Smooth muscle cell (in vitro differentiated cells): Measurements from ENCODE around the gene CNTROB. TPM values are rescaled to one million over a fixed set of nuclear protein-coding genes. Genes with fewer than 3 reads are reported as not detected.

Source experiments
- DNase-seq: peaks from one replicate; lab custom pipeline; 2025; ENCODE audit not compliant: unreplicated experiment; lab: John Stamatoyannopoulos, UW
- H2AFZ ChIP-seq: fragments of 200-600 bp; sonication (generic); 2 replicates; pipeline ENCODE4 v1.6.0; 2016; ENCODE audit warnings: antibody characterized with exemption, low read depth, mild to moderate bottlenecking
- H3F3A ChIP-seq: fragments of 200-600 bp; sonication (generic); 2 replicates; pipeline ENCODE4 v1.6.0; 2017; ENCODE audit warnings: antibody characterized with exemption, low read depth
- H3K27ac ChIP-seq: fragments of 200-600 bp; sonication (generic); 2 replicates; pipeline ENCODE4 v1.5.1; 2016; ENCODE audit warnings: low read depth, mild to moderate bottlenecking
- H3K27me3 ChIP-seq: fragments of 200-600 bp; sonication (generic); 2 replicates; pipeline ENCODE4 v1.6.1; 2016; ENCODE audit warnings: low read depth, mild to moderate bottlenecking
- H3K36me3 ChIP-seq: fragments of 200-600 bp; sonication (generic); 2 replicates; pipeline ENCODE4 v1.5.1; 2016; ENCODE audit warnings: low read depth
- H3K4me1 ChIP-seq: fragments of 200-600 bp; sonication (generic); 2 replicates; pipeline ENCODE4 v1.5.1; 2016; ENCODE audit warnings: low read depth
- H3K4me2 ChIP-seq: fragments of 200-600 bp; sonication (generic); 2 replicates; pipeline ENCODE4 v1.6.0; 2016; ENCODE audit warnings: mild to moderate bottlenecking
- H3K4me3 ChIP-seq: fragments of 200-600 bp; sonication (generic); 2 replicates; pipeline ENCODE4 v1.5.1; 2016; ENCODE audit warnings: mild to moderate bottlenecking
- H3K79me2 ChIP-seq: fragments of 200-600 bp; sonication (generic); 2 replicates; pipeline ENCODE4 v1.6.0; 2016; ENCODE audit warnings: low read depth, mild to moderate bottlenecking
- H3K9ac ChIP-seq: fragments of 200-600 bp; sonication (generic); 2 replicates; pipeline ENCODE4 v1.6.0; 2016; ENCODE audit warnings: low read depth
- H3K9me3 ChIP-seq: fragments of 200-600 bp; sonication (generic); replicated peaks from 2 replicates; pipeline ENCODE4 v1.5.1; 2016; ENCODE audit warnings: low read depth
- H4K20me1 ChIP-seq: fragments of 200-600 bp; sonication (generic); 2 replicates; pipeline ENCODE4 v1.6.0; 2016; ENCODE audit warnings: low read depth
- WGBS: methylation state at CpG from one replicate; pipeline ENCODE4 v1.1.7; 2016; ENCODE audit warnings: low lambda C conversion rate; 5-methylcytosine and 5-hydroxymethylcytosine counted together
- polyA plus RNA-seq: library from polyadenylated mRNA; unstranded; fragments of >200 nt; fragmentation: Nextera tagmentation; extraction: Ambion mirVana; gene quantifications from 2 replicates; pipeline ENCODE4 v1.2.1, GENCODE V29; 2016
- total RNA-seq: library from RNA; depleted of rRNA; stranded (reverse); fragments of >200 nt; gene quantifications from 2 replicates; pipeline ENCODE4 v1.2.3, GENCODE V29; 2014
- TF ChIP-seq, protein P1 (sequence below): fragments of 200-600 bp; sonication (generic); IDR thresholded peaks from 2 replicates; pipeline ENCODE4 v1.5.1; 2017; ENCODE audit warnings: borderline replicate concordance, mild to moderate bottlenecking, antibody characterized with exemption; ENCODE audit not compliant: insufficient read depth, poor library complexity, severe bottlenecking

CNTROB gene
- total and polyA plus RNA-seq, 2 experiments from 2014 or later: 11.1 to 20.6 TPM

DNA sequence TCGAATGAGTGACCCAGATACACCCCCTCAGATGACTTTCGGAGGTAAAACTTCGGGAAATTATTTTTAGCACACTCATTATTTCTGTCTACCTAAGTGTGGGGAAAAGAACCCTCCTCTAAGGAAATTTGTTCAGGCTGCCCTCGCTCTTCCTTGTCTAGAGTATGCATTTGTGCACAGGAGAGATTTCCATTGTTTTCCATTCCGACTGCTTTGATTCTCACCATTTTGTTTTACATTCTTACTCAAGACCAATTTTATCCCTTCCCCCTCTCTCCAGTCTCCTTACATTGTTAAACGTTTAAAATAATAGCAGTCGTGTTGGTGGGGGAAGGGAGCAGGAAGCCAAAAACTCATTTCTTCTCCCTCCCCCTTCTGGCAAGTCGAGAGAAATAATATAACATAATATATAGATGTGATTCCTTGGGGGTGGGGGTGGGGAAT, 44.9 kb upstream of the CNTROB start:
- H3K36me3 ChIP-seq: no peaks in the 10 kb centered on the region
- H3K79me2 ChIP-seq: peaks cover 15% of the 10 kb centered on the region
- peak overlapping the region; percentile 65 for H3K9ac ChIP-seq
- no peak for DNase-seq
- peak overlapping the region; percentile 100 for H3K4me2 ChIP-seq
- peak overlapping the region; percentile 87 for H3K4me3 ChIP-seq
- WGBS: 5% methylated on average over 8 of the region's 8 CpGs
- H4K20me1 ChIP-seq: no peaks in the 10 kb centered on the region
- TF ChIP-seq, protein P1, sequence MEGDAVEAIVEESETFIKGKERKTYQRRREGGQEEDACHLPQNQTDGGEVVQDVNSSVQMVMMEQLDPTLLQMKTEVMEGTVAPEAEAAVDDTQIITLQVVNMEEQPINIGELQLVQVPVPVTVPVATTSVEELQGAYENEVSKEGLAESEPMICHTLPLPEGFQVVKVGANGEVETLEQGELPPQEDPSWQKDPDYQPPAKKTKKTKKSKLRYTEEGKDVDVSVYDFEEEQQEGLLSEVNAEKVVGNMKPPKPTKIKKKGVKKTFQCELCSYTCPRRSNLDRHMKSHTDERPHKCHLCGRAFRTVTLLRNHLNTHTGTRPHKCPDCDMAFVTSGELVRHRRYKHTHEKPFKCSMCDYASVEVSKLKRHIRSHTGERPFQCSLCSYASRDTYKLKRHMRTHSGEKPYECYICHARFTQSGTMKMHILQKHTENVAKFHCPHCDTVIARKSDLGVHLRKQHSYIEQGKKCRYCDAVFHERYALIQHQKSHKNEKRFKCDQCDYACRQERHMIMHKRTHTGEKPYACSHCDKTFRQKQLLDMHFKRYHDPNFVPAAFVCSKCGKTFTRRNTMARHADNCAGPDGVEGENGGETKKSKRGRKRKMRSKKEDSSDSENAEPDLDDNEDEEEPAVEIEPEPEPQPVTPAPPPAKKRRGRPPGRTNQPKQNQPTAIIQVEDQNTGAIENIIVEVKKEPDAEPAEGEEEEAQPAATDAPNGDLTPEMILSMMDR: no peak
- H3K9me3 ChIP-seq: no peaks in the 10 kb centered on the region
- no peaks in the 10 kb centered on the region for H3K27me3 ChIP-seq
- H3K4me1 ChIP-seq: peaks cover 51% of the 10 kb centered on the region
- peak overlapping the region; percentile 58 for H3K27ac ChIP-seq
- peaks cover 17% of the 10 kb centered on the region for H3F3A ChIP-seq
- H2AFZ ChIP-seq: peak overlapping the region; percentile 13

DNA sequence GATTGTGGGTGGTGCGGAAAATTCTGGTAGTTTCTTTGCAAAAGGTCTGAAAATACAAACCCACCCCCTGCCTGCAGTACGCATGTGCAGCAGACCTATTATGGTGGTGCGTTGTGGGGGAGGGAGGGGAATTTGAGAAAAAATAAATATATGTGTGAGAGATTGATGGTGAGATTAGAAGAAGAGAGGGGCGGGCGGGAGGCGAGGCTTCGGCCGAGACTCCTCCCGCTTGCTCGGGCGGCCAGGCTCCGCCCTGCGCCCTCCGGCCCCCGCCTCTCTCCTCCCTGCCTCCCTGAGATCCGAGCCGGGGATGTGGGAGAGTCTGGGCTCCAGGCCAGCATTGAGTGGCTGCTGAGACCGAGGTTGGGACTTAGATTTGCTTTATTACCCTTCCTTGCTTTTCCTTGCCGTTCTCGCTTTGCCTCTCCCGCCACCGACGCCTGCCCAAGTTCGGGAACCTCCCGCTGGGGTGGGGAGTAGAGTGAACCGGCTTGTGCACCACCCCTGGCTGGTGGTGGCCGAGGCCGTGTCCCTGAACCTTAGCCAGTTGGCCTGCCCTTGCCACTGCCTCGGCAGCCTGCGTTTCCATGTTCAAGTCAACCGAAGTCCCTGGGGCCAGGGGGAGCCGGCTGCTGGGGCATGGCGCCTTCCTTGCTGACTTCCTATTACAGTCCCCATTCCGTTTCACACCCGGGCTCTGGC, 44.4 kb upstream of the CNTROB start:
- Histone ChIP-seq H3K9ac (peak overlapping the region; percentile 60), H4K20me1 (no peaks in the 10 kb centered on the region), H2AFZ (peak overlapping the region; percentile 42), H3K36me3 (no peaks in the 10 kb centered on the region), H3K4me3 (peak overlapping the region; percentile 87), H3K4me2 (peak overlapping the region; percentile 100), H3K27me3 (no peaks in the 10 kb centered on the region), H3K27ac (peak overlapping the region; percentile 88), H3K79me2 (peaks cover 15% of the 10 kb centered on the region), H3K4me1 (peaks cover 51% of the 10 kb centered on the region), H3K9me3 (no peaks in the 10 kb centered on the region), H3F3A (peaks cover 17% of the 10 kb centered on the region)
- TF ChIP-seq, protein P1: no peak
- WGBS: under 1% methylated on average over 29 of the region's 35 CpGs
- DNase-seq: peak; percentile 76

DNA sequence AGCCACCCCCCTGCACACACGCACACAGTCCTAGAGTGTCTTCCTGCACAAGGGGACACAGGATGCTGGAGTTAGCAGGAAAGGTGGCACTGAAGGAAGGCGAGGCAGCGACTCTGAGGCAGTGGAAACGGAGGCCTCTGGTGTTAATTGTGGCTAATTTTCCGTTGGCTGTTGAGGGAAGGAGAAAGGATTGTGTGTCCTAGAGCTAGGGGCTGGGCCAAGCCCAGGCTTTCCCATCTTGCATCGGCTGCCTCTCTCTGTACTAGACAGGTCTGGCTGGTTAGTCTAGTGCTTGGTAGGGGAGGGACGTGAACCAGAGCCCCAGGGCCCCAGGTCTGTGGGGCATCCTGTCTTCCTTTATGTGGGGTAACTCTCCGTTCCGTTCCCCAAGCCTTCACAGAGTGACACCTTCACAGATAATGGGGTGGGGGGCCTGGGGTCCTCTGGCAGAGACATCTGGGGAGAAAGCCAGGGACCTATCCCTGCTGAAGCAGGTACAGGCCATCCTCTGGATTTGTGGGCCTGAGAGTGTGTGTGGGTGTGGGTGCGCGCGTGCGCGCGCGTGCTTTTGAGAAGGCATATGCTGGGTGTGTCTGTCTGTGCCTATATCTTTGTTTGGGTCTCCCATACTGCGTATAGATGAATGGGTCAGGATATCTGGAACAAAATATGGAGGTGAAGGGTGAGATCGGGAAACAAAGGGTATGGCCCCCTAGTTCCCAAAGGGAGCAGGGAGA, 43.7 kb upstream of the CNTROB start, which contains the start of gene CHD3:
Gene CHD3, plus strand, starts transcription at position 606 of the 737 bp plus-strand sequence. CDS start 212 bp downstream, outside the sequence.
- H3F3A ChIP-seq: peaks cover 17% of the 10 kb centered on the region
- peak within 1 kb of the TSS; percentile 87 for H3K4me3 ChIP-seq
- H3K4me2 ChIP-seq: peak within 1 kb of the TSS; percentile 100
- H3K36me3 ChIP-seq: no peaks in the 10 kb centered on the region
- TF ChIP-seq, protein P1: no peak
- H3K27ac ChIP-seq: peak within 1 kb of the TSS; percentile 88
- H3K27me3 ChIP-seq: no peaks in the 10 kb centered on the region
- peak within 1 kb of the TSS; percentile 42 for H2AFZ ChIP-seq
- no peaks in the 10 kb centered on the region for H4K20me1 ChIP-seq
- no peaks in the 10 kb centered on the region for H3K9me3 ChIP-seq
- peaks cover 15% of the 10 kb centered on the region for H3K79me2 ChIP-seq
- H3K4me1 ChIP-seq: peaks cover 49% of the 10 kb centered on the region
- WGBS: 52% methylated on average over 18 of the region's 18 CpGs
- no peak for DNase-seq
- peak within 1 kb of the TSS; percentile 60 for H3K9ac ChIP-seq
